GM12892 (cell line): Measurements from ENCODE around the gene TSEN2.

Experiments
- DNase-seq: peaks from one replicate; pipeline ENCODE4 v3.0.0; 2011; ENCODE audit not compliant: insufficient read length
- FAIRE-seq: peaks from 2 replicates; lab custom pipeline; 2011; peaks lifted over from hg19 to GRCh38; lab: Jason Lieb, UNC
- POLR2A ChIP-seq: IDR thresholded peaks from 2 replicates; pipeline ENCODE4 v1.6.1; 2011; ENCODE audit warnings: low read depth, low read length, control low read depth
- POLR2AphosphoS5 ChIP-seq: IDR thresholded peaks from 2 replicates; pipeline ENCODE4 v1.6.1; 2011; ENCODE audit warnings: low read depth, low read length, control low read depth
- TAF1 ChIP-seq: IDR thresholded peaks from 2 replicates; pipeline ENCODE4 v1.6.1; 2011; ENCODE audit warnings: low read depth, mild to moderate bottlenecking, control low read depth, low read length, borderline replicate concordance

TSEN2 gene

DNA sequence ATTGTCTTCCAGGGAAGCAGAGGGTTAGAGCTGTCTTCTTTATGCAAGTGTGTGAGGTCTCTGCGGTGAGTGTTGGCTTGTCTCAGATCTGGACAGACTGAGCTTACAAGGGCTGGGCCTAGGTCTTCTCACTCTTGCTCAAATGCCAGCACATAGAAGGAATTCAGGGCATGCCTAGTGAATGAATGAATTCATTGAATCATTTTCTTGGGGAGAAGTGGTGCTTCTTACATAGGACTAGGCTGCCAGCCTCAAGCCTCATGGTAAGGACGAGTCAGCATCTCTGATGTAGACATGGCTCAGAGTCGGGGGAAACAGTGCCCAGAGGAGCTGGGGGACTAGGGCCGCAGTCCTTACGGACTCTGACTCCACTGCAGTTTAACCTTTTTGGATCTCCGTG lies 89.9 kb downstream of the TSEN2 start:
- TF ChIP-seq POLR2A (no peak), TAF1 (no peak), POLR2AphosphoS5 (no peak)
- FAIRE-seq (no peak), DNase-seq (no peak)

DNA sequence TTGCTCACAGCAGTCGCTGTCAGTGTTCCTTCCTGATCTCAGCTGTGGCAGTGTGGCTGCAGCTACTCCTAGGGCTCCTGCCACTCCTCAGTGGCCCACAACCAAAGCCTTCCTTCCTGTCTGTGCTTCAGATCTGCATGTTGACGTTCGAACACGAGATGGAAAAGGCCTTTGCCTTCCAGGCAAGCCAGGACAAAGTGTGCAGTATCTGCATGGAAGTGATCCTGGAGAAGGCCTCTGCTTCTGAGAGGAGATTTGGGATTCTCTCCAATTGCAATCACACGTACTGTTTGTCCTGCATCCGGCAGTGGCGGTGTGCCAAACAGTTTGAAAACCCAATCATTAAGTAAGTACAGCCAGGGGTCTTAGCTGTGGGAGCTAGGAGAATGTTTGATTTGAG lies 90.4 kb downstream of the TSEN2 start:
- FAIRE-seq, result no peak
- TF ChIP-seq POLR2A, result no peak
- TF ChIP-seq TAF1, result no peak
- TF ChIP-seq POLR2AphosphoS5, result no peak
- no peak for DNase-seq

DNA sequence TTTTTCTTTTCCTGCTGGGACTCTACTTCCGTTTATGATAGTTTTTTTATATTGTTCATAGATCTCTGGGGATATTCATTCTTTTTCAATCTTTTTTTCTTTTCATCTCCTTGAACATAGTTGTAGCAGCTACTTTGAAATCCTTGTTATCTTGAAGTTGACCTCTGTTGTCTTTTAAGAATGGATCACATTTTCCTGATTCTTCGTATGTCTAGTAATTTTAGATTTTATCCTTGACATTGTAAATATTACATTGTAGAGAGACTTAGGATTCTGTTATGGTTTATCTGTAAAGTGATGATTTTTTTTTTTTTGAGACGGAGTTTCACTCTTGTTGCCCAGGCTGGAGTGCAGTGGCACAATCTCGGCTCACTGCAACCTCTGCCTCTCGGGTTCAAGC lies 93.1 kb downstream of the TSEN2 start:
- FAIRE-seq (no peak), DNase-seq (no peak)
- no peak for TF ChIP-seq POLR2AphosphoS5
- no peak for TF ChIP-seq POLR2A
- no peak for TF ChIP-seq TAF1

DNA sequence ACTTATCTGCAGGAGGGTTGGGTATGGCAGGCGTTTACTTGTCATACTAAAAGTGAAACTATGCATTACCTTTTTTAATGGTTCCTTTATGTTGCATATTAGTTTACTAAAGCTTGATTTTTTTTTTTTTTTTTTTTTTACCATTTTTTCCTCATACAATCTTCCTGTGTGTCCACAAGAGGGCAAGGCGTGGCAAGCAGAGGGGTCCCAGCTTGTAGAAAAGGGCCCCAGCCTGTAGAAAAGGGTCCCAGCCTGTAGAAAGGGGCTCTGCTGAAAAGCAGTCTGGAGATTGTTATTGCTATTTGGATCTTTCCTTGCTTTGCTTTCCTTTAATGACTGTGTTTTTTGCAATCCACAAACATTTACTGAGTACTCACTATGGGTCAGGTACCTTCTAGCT lies 94.5 kb downstream of the TSEN2 start:
- no peak for FAIRE-seq
- DNase-seq, result no peak
- TF ChIP-seq TAF1 (no peak), POLR2AphosphoS5 (no peak), POLR2A (no peak)

DNA sequence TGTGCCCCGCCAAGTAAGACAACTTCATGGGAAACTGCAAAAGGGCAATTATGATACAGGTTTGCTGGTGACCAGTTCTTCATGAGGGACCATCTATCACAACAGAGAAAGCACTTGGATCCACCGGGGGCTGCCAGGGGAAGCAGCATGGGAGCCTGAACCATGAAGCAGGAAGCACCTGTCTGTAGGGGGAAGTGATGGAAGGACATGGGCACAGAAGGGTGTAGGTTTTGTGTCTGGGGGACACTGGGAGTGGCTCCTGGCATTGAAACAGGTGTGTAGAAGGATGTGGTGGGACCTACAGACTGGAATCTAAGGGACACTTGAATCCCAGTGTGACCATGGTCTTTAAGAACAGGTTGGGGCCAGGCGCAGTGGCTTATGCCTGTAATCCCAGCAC lies 95.2 kb downstream of the TSEN2 start:
- DNase-seq, result no peak

DNA sequence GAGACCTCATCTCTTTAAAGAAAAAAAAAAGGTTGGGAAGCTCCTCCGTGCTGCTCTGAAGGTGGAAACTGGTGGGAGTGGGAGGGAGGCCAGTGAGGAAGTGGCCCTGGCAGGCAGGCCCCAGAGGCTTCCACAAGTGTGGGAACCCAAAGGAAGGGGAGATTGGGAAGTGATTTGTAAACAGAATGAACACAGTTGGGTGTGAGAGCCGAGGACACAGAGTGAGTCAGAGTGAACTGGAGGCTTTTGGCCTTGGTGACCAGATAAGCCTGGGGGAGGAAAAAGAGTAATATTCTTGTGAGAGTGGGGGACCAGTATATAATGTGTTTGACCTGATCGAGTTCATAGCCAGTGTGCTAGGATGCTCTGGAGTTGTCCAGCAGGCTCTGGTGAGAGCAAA lies 95.6 kb downstream of the TSEN2 start:
- DNase-seq (no peak), FAIRE-seq (no peak)
- TF ChIP-seq POLR2AphosphoS5, result no peak
- TF ChIP-seq POLR2A, result no peak

More for the DNA sequence above, 95.2 kb downstream of the TSEN2 start:
- FAIRE-seq, result no peak
- TF ChIP-seq TAF1 (no peak), POLR2AphosphoS5 (no peak), POLR2A (no peak)

DNA sequence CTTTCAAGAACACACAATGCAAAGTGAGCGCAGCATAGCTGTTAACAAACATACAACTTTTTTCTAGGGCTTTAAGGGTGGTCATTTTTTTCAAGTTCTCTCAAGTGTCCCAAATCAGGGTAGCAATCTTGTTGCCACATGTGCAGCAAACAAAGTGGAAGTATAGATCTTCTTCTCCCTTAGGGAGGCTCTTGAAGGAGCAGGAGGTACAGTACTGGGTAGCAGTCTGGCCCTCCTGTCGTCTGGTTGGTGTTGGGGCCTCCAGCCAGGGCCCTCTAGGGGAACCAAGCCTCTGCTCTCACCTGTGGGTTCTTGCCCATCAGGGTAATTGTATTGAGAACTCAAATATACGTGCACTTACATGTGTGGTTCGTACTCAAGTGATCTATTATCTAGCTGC lies 98.5 kb downstream of the TSEN2 start:
- DNase-seq, result no peak
- TF ChIP-seq POLR2AphosphoS5, result no peak
- no peak for TF ChIP-seq POLR2A
- TF ChIP-seq TAF1, result no peak
- no peak for FAIRE-seq
